C4-2B (cell line): ENCODE measurements around the gene MOGAT3.
A peak's percentile ranks its signal among the peaks of the same experiment; 100 is the strongest.

ENCODE experiments used
- H3K27ac ChIP-seq: fragments of 450-650 bp; 2 replicates; pipeline ENCODE4 v1.5.1; 2017
- ZFX ChIP-seq: fragments of 450-650 bp; IDR thresholded peaks from 2 replicates; pipeline ENCODE4 v1.6.1; 2017
- TF ChIP-seq, protein P1 (sequence below): fragments of 450-650 bp; conservative IDR thresholded peaks from 2 replicates; pipeline ENCODE4 v1.5.1; 2017; ENCODE audit warnings: mild to moderate bottlenecking

The MOGAT3 gene

DNA sequence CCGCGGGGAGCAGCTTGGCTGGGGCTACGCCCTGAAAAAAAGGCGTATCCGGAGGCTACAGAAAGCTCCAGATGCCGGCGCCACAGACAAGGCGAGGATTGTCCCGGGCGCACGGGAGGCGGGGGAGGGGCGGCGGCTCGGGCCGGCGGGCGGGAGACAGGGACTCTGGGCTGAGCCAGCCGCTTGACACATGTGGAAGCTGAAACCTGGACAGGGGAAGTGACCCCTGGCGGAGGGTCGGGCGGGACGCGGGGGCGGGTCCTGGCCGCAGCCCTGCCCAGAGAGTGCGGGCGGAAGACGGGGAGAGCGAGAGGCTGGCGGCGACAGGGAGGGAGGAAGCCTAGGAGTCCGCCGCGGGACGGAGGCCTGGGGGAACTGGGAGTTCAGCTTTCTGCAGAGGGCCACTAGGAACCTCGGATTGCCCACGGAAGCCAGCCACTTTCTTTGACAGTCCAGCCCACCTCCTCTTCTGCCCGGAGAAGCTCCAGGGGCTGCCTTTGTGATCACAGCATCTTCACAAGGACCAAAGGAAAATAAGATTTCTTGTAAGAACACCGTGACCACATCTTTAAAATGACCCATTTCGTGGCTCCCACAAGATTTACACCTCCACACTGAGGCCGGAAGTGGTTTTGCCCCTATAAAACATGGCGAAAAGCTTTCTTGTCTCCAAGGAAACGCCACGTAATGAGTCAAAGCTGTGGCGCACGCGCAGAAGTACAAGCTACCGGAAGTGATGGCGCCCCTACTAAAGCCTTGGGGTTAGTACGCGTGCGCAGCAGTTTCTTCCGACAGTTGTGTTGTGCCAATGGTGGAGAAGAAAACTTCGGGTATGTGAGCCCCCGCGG is 16.8 kb upstream of the MOGAT3 start, which contains the start of the genes PLOD3 and ZNHIT1:
Gene PLOD3, minus strand, starts transcription at position 194 of the 848 bp plus-strand sequence. CDS start 307 bp downstream, outside the sequence.
Gene ZNHIT1, plus strand, starts transcription at position 778 of the 848 bp plus-strand sequence. Its CDS starts 31 bp downstream, at position 809.
- peak within 1 kb of the TSS; percentile 85 for H3K27ac ChIP-seq
- TF ChIP-seq, protein P1, sequence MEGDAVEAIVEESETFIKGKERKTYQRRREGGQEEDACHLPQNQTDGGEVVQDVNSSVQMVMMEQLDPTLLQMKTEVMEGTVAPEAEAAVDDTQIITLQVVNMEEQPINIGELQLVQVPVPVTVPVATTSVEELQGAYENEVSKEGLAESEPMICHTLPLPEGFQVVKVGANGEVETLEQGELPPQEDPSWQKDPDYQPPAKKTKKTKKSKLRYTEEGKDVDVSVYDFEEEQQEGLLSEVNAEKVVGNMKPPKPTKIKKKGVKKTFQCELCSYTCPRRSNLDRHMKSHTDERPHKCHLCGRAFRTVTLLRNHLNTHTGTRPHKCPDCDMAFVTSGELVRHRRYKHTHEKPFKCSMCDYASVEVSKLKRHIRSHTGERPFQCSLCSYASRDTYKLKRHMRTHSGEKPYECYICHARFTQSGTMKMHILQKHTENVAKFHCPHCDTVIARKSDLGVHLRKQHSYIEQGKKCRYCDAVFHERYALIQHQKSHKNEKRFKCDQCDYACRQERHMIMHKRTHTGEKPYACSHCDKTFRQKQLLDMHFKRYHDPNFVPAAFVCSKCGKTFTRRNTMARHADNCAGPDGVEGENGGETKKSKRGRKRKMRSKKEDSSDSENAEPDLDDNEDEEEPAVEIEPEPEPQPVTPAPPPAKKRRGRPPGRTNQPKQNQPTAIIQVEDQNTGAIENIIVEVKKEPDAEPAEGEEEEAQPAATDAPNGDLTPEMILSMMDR: no peak
- TF ChIP-seq ZFX: 0 out of 2 replicates have a peak, but pooled peaks have one; percentile 38

DNA sequence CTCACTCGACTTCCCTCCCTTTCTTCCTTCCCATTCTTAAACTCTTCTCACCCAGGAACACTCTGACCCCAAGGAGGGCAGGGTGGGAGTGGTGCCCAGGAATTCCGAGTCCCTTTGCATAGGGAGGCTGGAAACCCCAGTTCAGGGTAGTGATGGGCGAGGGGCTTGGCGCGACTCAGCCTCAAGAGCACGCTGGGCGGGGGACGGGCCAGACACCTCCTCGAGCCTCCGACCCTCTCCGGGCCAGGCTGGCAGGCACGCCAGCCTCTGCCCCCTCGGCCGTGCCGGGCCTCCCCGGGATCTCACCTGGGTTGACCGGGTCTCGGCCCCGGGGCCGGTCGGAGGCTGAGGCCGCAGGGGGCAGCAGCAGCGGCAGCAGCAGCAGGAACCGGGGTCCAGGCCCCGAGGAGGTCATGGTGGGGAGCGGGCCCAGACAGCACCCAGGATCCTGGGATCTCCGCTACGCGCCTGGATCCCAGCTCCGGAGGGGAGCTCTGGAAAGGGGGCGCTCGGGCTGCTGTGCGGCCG is 16.1 kb upstream of the MOGAT3 start:
- peak overlapping the region; percentile 85 for H3K27ac ChIP-seq
- TF ChIP-seq ZFX: peak; percentile 81; the same call in 1 of the 2 replicates
- TF ChIP-seq, protein P1: no peak

DNA sequence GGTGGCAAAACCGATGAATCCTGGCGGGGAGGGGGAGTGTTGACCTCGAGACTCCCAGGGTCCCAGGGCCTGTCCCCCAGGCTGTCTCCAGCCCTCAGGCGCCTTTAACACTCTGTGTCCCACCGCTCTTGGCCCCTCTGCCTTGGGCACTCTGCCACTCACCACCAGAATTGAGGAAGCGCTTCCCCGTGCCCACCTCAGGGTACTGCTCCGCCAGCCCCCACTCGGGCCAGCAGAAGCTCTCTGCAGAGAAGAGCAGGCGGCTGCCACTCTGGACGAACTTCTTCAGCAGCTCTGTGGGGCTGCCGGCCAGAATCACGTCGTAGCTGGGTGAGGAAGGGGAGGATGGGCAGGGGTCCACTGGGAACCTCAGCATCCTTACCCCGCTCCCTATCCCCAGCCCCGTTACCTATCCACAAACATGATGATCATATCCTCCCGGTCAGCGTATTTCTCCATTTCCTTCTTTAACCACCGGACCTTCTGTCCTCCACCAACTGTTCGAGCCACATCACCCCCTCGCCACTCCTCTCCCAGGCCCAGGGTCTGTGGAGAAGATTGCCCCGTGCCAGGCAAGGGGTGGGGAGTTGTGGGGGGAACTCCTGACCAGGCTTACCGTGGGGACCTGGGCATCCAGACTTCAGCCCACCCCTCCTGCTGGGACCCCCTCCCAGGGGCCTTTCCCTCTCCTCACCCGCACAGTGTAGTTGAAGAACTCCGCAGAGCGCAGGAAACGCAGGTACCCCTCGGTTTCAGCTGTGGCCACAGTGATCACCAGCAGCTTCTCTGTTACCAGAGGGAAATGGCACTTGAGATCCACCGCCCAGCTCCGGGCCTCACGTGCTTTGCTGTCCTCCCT is 15.4 kb upstream of the MOGAT3 start:
- peak overlapping the region; percentile 85 for H3K27ac ChIP-seq
- TF ChIP-seq, protein P1: no peak
- TF ChIP-seq ZFX: no peak

DNA sequence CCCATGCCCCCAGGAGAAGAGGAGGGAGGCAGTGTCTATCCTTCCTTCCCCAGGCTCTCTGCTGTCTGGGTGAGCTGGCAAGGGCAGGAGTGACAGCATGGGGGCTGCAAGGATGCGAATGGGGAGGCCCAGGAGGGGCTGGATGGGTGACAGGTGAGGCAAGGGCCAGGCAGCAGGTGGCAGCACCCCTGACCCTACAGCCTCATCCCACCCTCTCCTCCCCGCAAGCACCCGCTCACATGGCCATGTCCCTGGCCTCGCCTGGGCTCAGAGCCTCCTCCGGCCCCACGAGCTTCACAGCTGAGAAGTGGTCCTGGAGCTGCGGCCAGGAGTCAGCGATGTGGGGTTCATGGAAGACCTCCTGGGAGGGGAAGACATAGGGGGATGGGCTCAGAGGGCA is 11.2 kb upstream of the MOGAT3 start:
- TF ChIP-seq ZFX: no peak
- TF ChIP-seq, protein P1: no peak
- H3K27ac ChIP-seq: no peak overlapping the region

DNA sequence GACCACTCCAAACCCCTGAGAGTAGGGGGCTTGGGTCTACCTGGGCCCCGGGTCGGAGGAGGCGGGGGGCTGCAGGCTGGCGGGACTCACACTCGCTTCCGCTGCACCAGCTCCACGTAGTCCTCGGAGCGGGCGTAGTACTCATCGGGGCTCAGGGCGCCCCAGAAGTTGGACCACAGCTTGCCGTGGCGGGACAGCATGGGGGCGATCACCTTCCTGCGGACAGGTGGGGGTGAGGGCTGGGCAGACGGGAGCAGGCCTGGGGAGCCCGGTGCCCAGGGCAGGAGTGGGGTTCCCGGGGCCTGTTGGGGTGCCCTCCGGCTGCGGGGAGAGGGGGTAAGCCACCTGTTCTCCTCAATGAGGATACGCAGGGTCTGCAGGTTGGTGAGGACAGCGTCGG is 10.7 kb upstream of the MOGAT3 start:
- no peak for TF ChIP-seq ZFX
- TF ChIP-seq, protein P1: no peak
- H3K27ac ChIP-seq: no peak overlapping the region

DNA sequence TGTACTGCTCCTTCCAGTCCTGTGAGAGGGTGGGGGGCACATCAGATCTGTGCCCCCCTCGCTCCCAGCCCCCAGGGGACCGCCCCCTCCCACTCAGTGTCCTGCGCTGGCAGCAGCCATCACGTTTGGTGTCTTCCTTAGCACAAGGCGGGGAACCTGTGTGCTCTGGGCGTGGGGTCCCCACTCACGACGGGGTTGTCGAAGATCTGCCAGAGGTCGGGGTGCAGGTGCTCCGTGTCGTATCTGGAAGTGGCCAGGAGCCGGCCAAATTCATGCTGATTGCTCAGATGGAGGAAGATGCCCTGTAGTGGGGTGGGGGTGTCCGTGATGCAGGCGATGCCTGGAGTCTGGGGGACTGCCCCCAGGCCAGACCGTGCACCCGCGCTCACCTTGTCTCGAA is 9.3 kb upstream of the MOGAT3 start:
- H3K27ac ChIP-seq: no peak overlapping the region
- TF ChIP-seq, protein P1: no peak
- TF ChIP-seq ZFX: no peak
